CD8-positive, alpha-beta memory T cell (primary cell): ENCODE data around the gene CALY. TPM values are rescaled to one million over a fixed set of nuclear protein-coding genes. Genes with fewer than 3 reads are reported as not detected.

Source experiments
- CTCF ChIA-PET: fragments of 350-600 bp; sonication (Branson Sonifier 250); formaldehyde crosslinking; loops from one replicate; lab custom pipeline; 2021; ENCODE audit warnings: antibody characterized with exemption; lab: Charles Lee
- POLR2A ChIA-PET: fragments of 350-600 bp; sonication (Branson Sonifier 250); formaldehyde crosslinking; loops from one replicate; lab custom pipeline; 2021; ENCODE audit warnings: antibody characterized with exemption; lab: Charles Lee
- DNase-seq, 5 donors: peaks; one replicate each; pipeline versions ENCODE4 v3.0.0 to v3.0.0-alpha.2; 2020 to 2022; ENCODE audit warnings: mixed read lengths in 1 of 5
- H3K27ac ChIP-seq: one replicate; pipeline ENCODE4 v1.7.0; 2013; ENCODE audit warnings: low read depth, mild to moderate bottlenecking, low read length, moderate library complexity
- H3K27me3 ChIP-seq: 2 replicates; pipeline ENCODE4 v1.7.0; 2013; ENCODE audit warnings: low read length, mild to moderate bottlenecking; ENCODE audit not compliant: insufficient read depth, poor library complexity, severe bottlenecking
- H3K36me3 ChIP-seq: 2 replicates; pipeline ENCODE4 v1.7.0; 2013; ENCODE audit warnings: mild to moderate bottlenecking, low read length, moderate library complexity; ENCODE audit not compliant: insufficient read depth
- H3K4me1 ChIP-seq: 2 replicates; pipeline ENCODE4 v1.7.0; 2013; ENCODE audit warnings: mild to moderate bottlenecking, low read length, moderate library complexity; ENCODE audit not compliant: insufficient read depth
- H3K4me3 ChIP-seq: 2 replicates; pipeline ENCODE4 v1.7.0; 2013; ENCODE audit warnings: mild to moderate bottlenecking, low read length
- H3K9me3 ChIP-seq: 2 replicates; pipeline ENCODE4 v1.7.0; 2013; ENCODE audit warnings: mild to moderate bottlenecking, low read length
- H3K27ac Mint-ChIP-seq, 8 donors: one replicate each; pipeline ENCODE4 v1.8.0; 2020 to 2021; ENCODE audit warnings: mixed read lengths in 8 of 8, mild to moderate bottlenecking in 6 of 8, inconsistent platforms in 3 of 8, moderate library complexity in 3 of 8
- H3K27me3 Mint-ChIP-seq, 2 donors: one replicate each; pipeline ENCODE4 v1.8.0; 2020 to 2021; ENCODE audit warnings: mixed read lengths in 2 of 2, mild to moderate bottlenecking in 1 of 2, moderate library complexity in 1 of 2
- H3K36me3 Mint-ChIP-seq, 3 donors: one replicate each; pipeline ENCODE4 v1.8.0; 2020 to 2021; ENCODE audit warnings: mixed read lengths in 3 of 3, inconsistent platforms in 1 of 3, mild to moderate bottlenecking in 1 of 3
- H3K4me1 Mint-ChIP-seq, 3 donors: one replicate each; pipeline ENCODE4 v1.8.0; 2020 to 2021; ENCODE audit warnings: mixed read lengths in 3 of 3, inconsistent platforms in 1 of 3, mild to moderate bottlenecking in 1 of 3
- H3K4me3 Mint-ChIP-seq, 7 donors: one replicate each; pipeline ENCODE4 v1.8.0; 2020 to 2021; ENCODE audit warnings: mixed read lengths in 7 of 7, mild to moderate bottlenecking in 6 of 7, moderate library complexity in 4 of 7, inconsistent platforms in 2 of 7
- H3K9me3 Mint-ChIP-seq, 5 donors: one replicate each; pipeline ENCODE4 v1.8.0; 2020 to 2022; ENCODE audit warnings: mixed read lengths in 5 of 5, mild to moderate bottlenecking in 3 of 5, moderate library complexity in 2 of 5, inconsistent platforms in 1 of 5
- polyA plus RNA-seq: library from polyadenylated mRNA; unstranded; fragments of 300-500 nt; fragmentation: Illumina TruSeq; gene quantifications from one replicate; pipeline ENCODE4 v1.2.3, GENCODE V29; 2021
- total RNA-seq, 2 experiments: library from RNA; stranded (reverse); gene quantifications; one replicate each; pipeline ENCODE4 v1.2.3, GENCODE V29; 2021

Gene CALY
- total and polyA plus RNA-seq, 3 experiments from 2014 or later = 0.83 to 1.3 (median 0.92) TPM

- peak; percentile 71 to 92 (median 80) for DNase-seq
- POLR2A ChIA-PET = interaction anchor here (1.0 to 1.5 kb wide), 3 partner anchors 11 to 115 kb away, joined by 3 to 8 read pairs (median 7); no protein-coding TSS in a partner anchor
- CTCF ChIA-PET = interaction anchor here (0.8 to 3.5 kb wide), 9 partner anchors 8 to 131 kb away, joined by 3 to 17 read pairs (median 5); no protein-coding TSS in a partner anchor
- Mint-ChIP-seq H3K9me3 (no peaks in the 10 kb centered on the region), H3K27ac (peak overlapping the region; percentile 93 to 99 (median 96)), H3K4me1 (peaks cover 23 to 50% (median 34%) of the 10 kb centered on the region in 3 donors), H3K27me3 (no peaks in the 10 kb centered on the region), H3K36me3 (peaks cover 0 to 35% (median 0%) of the 10 kb centered on the region in 3 donors), H3K4me3 (peak overlapping the region; percentile 88 to 97 (median 91))
- Histone ChIP-seq H3K4me3 (peak overlapping the region; percentile 88), H3K4me1 (peaks cover 45% of the 10 kb centered on the region), H3K27ac (peak overlapping the region; percentile 93), H3K27me3 (no peaks in the 10 kb centered on the region), H3K36me3 (peaks cover 10% of the 10 kb centered on the region), H3K9me3 (no peaks in the 10 kb centered on the region)
These were observed 61.7 kb downstream of the CALY start for GRCh38 chr10:133274751-133275683.

Other genes with a start within 250 kb of the CALY start
- not detected for gene ADGRA1, start 249.0 kb downstream of the CALY start, total RNA-seq
- not detected for gene ADGRA1, start 249.0 kb downstream of the CALY start, polyA plus RNA-seq
- not detected for gene KNDC1, start 176.7 kb downstream of the CALY start, total RNA-seq
- gene KNDC1, start 176.7 kb downstream of the CALY start, polyA plus RNA-seq = 0.05 TPM
- not detected for gene UTF1, start 106.7 kb downstream of the CALY start, total RNA-seq
- gene UTF1, start 106.7 kb downstream of the CALY start, polyA plus RNA-seq = not detected
- gene VENTX, start 99.0 kb downstream of the CALY start, total RNA-seq = not detected
- not detected for gene VENTX, start 99.0 kb downstream of the CALY start, polyA plus RNA-seq
- 10 to 100 TPM; 67.0 to 70.0 TPM for gene ADAM8, start 60.0 kb downstream of the CALY start, total RNA-seq
- 74.9 TPM for gene ADAM8, start 60.0 kb downstream of the CALY start, polyA plus RNA-seq
- 10 to 100 TPM; 67.9 to 68.1 TPM for gene TUBGCP2, start 28.0 kb downstream of the CALY start, total RNA-seq
- gene TUBGCP2, start 28.0 kb downstream of the CALY start, polyA plus RNA-seq = 39.9 TPM
- gene ZNF511, start 28.0 kb downstream of the CALY start, total RNA-seq = 10 to 100 TPM; 82.2 to 83.2 TPM
- 90.8 TPM for gene ZNF511, start 28.0 kb downstream of the CALY start, polyA plus RNA-seq
- gene PRAP1, start 10.5 kb upstream of the CALY start, total RNA-seq = not detected
- not detected for gene PRAP1, start 10.5 kb upstream of the CALY start, polyA plus RNA-seq
- gene FUOM, start 21.1 kb upstream of the CALY start, total RNA-seq = 10 to 100 TPM; 34.6 to 39.8 TPM
- 22.9 TPM for gene FUOM, start 21.1 kb upstream of the CALY start, polyA plus RNA-seq
- 10 to 100 TPM; 74.7 to 76.3 TPM for gene ECHS1, start 36.5 kb upstream of the CALY start, total RNA-seq
- 103 TPM for gene ECHS1, start 36.5 kb upstream of the CALY start, polyA plus RNA-seq
- 1 to 10 TPM; 6.4 to 6.7 TPM for gene PAOX, start 42.4 kb upstream of the CALY start, total RNA-seq
- 16.8 TPM for gene PAOX, start 42.4 kb upstream of the CALY start, polyA plus RNA-seq
- gene MTG1, start 57.3 kb upstream of the CALY start, total RNA-seq = 10 to 100 TPM; 53.9 to 54.6 TPM
- gene MTG1, start 57.3 kb upstream of the CALY start, polyA plus RNA-seq = 38.5 TPM
- not detected for gene SPRN, start 87.7 kb upstream of the CALY start, total RNA-seq
- gene SPRN, start 87.7 kb upstream of the CALY start, polyA plus RNA-seq = 0.43 TPM
- gene SCART1, start 117.0 kb upstream of the CALY start, total RNA-seq = 1 to 10 TPM; 1.4 to 1.5 TPM
- 3.2 TPM for gene SCART1, start 117.0 kb upstream of the CALY start, polyA plus RNA-seq
- under 1 TPM; 0.28 to 0.40 TPM for gene CYP2E1, start 190.5 kb upstream of the CALY start, total RNA-seq
- 0.68 TPM for gene CYP2E1, start 190.5 kb upstream of the CALY start, polyA plus RNA-seq
- 1 to 10 TPM; 1.5 to 1.6 TPM for gene SYCE1, start 228.7 kb upstream of the CALY start, total RNA-seq
- 0.33 TPM for gene SYCE1, start 228.7 kb upstream of the CALY start, polyA plus RNA-seq